Measurements from ENCODE around the gene ADAMTS14.

Gene ADAMTS14

DNA sequence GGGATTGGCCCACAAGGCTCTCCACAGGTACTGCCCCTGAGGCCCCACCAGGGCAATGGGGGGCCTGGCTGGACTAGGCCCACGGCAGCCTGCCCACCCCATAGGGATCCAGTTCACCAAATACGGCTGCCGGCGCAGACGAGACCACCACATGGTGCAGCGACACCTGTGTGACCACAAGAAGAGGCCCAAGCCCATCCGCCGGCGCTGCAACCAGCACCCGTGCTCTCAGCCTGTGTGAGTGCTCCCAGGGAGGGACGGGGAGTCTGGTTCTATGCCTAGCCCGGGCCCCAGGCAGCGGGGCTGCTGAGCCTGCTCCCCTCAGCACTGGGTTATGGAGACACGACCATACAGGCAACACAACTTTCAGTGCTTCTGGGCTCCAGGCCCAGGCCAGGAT is 79.7 kb downstream of the ADAMTS14 start:
- Histone ChIP-seq H3K36me3 (ENCODE audit: control insufficient read depth, low read depth, low read length) (no peaks in the 10 kb centered on the region), H3K9ac (ENCODE audit: low read length) (no peak overlapping the region), H3K4me3 (ENCODE audit: low read length) (no peak overlapping the region), H3K9me3 (ENCODE audit: control insufficient read depth, low read depth, low read length) (no peaks in the 10 kb centered on the region), H3K27me3 (ENCODE audit: control insufficient read depth, insufficient read depth, low read length) (no peaks in the 10 kb centered on the region), H3K4me1 (ENCODE audit: control insufficient read depth, low read depth, low read length) (no peaks in the 10 kb centered on the region), H3K27ac (ENCODE audit: low read length) (no peak overlapping the region)

DNA sequence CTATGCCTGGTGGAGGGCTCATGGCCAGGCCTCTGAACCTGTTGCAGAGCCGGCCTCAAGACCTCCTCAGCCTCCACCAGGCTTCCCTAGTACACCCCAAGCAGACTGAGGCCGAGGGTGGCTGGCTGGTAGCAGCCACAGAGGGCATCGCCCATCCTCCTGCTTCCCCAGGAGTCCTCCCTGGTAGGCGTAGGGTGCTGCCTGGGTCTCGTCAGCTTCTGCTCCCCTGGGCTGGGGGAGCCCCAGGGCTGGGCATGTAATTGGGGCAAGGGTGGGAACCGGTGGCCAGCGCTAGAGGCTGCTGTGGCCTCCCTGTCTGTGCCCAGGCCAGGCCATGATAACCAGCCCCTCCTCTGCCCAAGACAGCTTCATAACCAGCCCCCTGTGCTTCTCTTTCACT is 80.3 kb downstream of the ADAMTS14 start:
- H3K4me1 ChIP-seq (ENCODE audit: control insufficient read depth, low read depth, low read length): no peaks in the 10 kb centered on the region
- H3K4me3 ChIP-seq (ENCODE audit: low read length): no peak overlapping the region
- no peaks in the 10 kb centered on the region for H3K9me3 ChIP-seq (ENCODE audit: control insufficient read depth, low read depth, low read length)
- H3K36me3 ChIP-seq (ENCODE audit: control insufficient read depth, low read depth, low read length): no peaks in the 10 kb centered on the region
- no peaks in the 10 kb centered on the region for H3K27me3 ChIP-seq (ENCODE audit: control insufficient read depth, insufficient read depth, low read length)
- no peak overlapping the region for H3K9ac ChIP-seq (ENCODE audit: low read length)
- H3K27ac ChIP-seq (ENCODE audit: low read length): no peak overlapping the region

DNA sequence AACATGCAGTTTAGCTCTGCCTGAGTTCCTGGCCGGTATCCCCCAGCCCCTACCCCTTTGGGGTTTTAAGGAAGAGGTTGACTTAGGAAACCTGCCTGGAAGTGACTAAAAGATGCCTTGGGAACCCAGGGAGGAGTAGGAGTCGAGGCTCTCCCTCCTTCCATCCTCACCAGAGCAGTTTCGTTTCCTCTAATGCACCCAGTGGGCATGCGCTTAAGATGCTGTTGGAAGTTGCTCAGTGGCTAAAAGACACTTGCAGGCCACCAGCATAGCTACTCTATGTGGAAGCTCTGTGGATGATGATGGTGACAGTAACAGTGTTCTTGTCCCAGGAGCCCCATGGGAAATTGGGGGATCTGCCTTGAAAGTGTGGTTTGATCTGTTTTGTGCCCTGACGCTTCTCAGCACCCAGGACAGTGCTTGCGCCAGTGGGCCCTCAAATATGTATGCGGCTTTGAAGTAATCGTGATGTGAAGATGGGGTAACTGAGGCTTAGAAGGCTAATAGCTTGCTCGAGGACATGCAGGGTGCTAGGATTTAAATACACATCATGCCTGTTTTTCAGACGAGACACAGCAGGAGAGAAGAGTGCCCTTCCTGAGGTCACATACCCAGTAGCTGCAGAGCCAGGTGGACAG is 80.8 kb downstream of the ADAMTS14 start:
- Histone ChIP-seq H3K27ac (ENCODE audit: low read length) (no peak overlapping the region), H3K4me1 (ENCODE audit: control insufficient read depth, low read depth, low read length) (no peaks in the 10 kb centered on the region), H3K4me3 (ENCODE audit: low read length) (no peak overlapping the region), H3K36me3 (ENCODE audit: control insufficient read depth, low read depth, low read length) (no peaks in the 10 kb centered on the region), H3K27me3 (ENCODE audit: control insufficient read depth, insufficient read depth, low read length) (no peaks in the 10 kb centered on the region), H3K9ac (ENCODE audit: low read length) (no peak overlapping the region), H3K9me3 (ENCODE audit: control insufficient read depth, low read depth, low read length) (no peaks in the 10 kb centered on the region)

DNA sequence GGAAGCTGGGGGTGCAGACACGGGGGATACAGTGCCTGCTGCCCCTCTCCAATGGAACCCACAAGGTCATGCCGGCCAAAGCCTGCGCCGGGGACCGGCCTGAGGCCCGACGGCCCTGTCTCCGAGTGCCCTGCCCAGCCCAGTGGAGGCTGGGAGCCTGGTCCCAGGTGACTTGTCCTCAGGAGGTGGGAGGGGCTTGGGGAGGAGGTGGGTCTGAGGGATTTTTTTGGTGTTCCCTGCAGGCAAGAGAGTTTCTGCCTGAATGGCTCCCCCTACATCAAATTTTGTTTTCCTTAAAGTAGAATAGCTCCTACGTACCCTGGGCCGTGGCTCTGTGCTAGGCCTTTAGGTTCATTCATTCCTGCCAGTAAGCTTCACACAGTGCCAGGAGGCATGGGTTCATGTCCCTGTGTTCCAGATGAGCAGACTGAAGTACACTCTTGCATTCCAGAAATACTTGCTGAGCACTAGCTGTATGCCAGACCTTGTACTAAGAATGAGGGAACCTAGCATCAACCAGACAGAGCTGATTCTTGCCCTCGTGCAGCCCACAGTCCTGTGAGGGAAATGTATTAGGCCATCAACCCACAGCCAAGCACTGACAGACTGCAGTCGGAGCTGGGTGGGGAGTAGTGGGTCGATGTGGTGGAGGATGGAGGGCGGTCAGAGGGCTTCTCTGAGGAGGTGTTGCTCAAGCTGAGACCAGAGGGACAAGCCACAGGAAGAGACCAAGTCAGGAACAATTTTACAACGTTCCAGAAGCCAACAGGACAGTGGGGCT is 81.7 kb downstream of the ADAMTS14 start:
- no peak overlapping the region for H3K4me3 ChIP-seq (ENCODE audit: low read length)
- no peak overlapping the region for H3K27ac ChIP-seq (ENCODE audit: low read length)
- H3K9me3 ChIP-seq (ENCODE audit: control insufficient read depth, low read depth, low read length): no peaks in the 10 kb centered on the region
- no peak overlapping the region for H3K9ac ChIP-seq (ENCODE audit: low read length)
- H3K27me3 ChIP-seq (ENCODE audit: control insufficient read depth, insufficient read depth, low read length): no peaks in the 10 kb centered on the region
- no peaks in the 10 kb centered on the region for H3K4me1 ChIP-seq (ENCODE audit: control insufficient read depth, low read depth, low read length)
- no peaks in the 10 kb centered on the region for H3K36me3 ChIP-seq (ENCODE audit: control insufficient read depth, low read depth, low read length)

DNA sequence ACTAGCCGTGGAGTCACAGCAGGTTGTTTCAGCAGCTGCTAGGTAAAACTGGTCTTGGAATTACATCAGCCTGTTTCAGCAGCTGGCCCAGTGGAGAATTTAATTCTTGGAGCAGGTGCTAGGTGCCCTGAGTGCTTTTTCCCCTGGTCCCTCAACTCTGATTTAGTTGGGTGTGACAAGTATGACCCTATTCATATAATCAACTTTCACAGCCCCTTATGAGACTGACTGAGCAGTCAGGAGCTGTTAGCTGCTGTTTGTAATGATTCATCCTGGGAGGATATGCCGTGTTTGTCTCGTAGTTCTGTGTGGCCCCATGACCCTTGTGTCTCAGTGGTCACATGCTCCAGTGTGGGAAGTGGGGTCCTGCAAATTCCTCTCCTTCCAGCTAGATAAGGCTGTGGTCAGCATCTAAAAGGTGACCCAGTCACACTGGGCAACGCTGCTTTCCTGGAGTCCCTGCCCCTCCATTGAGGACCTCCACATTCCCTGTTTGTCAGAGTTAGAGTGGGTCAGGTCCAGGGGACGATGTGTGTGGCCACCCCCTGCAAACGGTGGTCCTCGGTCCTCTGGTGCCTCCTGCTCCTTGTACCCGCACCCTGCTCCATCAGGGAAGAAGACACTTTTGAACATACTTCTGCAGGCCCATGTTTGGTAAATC is 84.5 kb downstream of the ADAMTS14 start:
- no peak overlapping the region for H3K4me3 ChIP-seq (ENCODE audit: low read length)
- peaks cover 9% of the 10 kb centered on the region for H3K4me1 ChIP-seq (ENCODE audit: control insufficient read depth, low read depth, low read length)
- H3K9ac ChIP-seq (ENCODE audit: low read length): no peak overlapping the region
- no peaks in the 10 kb centered on the region for H3K27me3 ChIP-seq (ENCODE audit: control insufficient read depth, insufficient read depth, low read length)
- no peak overlapping the region for H3K27ac ChIP-seq (ENCODE audit: low read length)
- H3K9me3 ChIP-seq (ENCODE audit: control insufficient read depth, low read depth, low read length): no peaks in the 10 kb centered on the region
- no peaks in the 10 kb centered on the region for H3K36me3 ChIP-seq (ENCODE audit: control insufficient read depth, low read depth, low read length)

DNA sequence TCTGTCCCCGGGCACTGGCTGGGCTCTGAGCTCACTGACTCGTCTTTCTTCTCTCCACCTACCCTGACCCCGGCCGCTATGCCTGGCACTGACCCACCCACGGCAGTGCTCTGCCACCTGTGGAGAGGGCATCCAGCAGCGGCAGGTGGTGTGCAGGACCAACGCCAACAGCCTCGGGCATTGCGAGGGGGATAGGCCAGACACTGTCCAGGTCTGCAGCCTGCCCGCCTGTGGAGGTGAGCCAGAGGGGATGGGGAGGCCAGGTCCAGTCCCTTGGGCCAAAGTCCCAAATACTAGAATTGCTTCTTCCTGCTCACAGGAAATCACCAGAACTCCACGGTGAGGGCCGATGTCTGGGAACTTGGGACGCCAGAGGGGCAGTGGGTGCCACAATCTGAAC is 85.5 kb downstream of the ADAMTS14 start:
- H3K36me3 ChIP-seq (ENCODE audit: control insufficient read depth, low read depth, low read length): no peaks in the 10 kb centered on the region
- peaks cover 9% of the 10 kb centered on the region for H3K4me1 ChIP-seq (ENCODE audit: control insufficient read depth, low read depth, low read length)
- no peaks in the 10 kb centered on the region for H3K27me3 ChIP-seq (ENCODE audit: control insufficient read depth, insufficient read depth, low read length)
- H3K4me3 ChIP-seq (ENCODE audit: low read length): no peak overlapping the region
- no peak overlapping the region for H3K9ac ChIP-seq (ENCODE audit: low read length)
- no peaks in the 10 kb centered on the region for H3K9me3 ChIP-seq (ENCODE audit: control insufficient read depth, low read depth, low read length)
- H3K27ac ChIP-seq (ENCODE audit: low read length): no peak overlapping the region

DNA sequence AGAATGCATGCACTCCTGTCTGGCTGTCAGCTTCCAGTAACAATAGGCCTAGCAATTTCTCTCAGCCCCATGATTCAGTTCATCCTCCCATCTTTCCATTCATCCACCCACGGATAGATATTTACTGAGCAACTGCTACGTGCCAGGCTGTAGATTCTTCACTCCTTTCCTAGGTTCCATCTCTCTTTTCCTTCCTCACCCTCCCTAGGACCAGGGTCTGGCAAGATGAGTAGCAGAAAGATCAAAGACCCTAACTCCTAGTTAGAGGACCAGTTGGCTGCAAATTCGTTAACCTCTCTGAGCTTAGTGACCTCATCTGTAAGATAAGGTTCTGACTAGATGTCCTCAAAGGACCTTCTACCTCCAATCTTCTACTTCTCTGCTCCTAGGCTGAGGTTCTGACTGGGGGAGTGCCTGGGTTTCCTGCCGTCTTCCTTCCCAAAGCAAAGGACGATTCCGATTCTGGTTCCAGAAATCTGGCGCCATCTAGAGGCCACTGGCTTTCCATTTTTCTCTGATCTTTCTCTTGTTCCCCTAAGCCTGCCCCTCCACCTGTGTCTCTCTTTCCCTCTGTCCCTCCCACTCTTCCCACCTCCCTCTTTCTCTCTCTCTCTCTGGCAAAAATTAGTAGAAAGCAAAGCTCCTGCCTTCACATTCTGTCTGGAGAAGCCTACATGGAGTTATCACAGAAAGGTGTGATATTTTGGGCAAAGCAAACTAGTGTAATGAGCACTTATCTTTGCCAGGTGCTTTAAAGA is 86.6 kb downstream of the ADAMTS14 start:
- peaks cover 9% of the 10 kb centered on the region for H3K4me1 ChIP-seq (ENCODE audit: control insufficient read depth, low read depth, low read length)
- no peak overlapping the region for H3K27ac ChIP-seq (ENCODE audit: low read length)
- no peaks in the 10 kb centered on the region for H3K36me3 ChIP-seq (ENCODE audit: control insufficient read depth, low read depth, low read length)
- no peak overlapping the region for H3K9ac ChIP-seq (ENCODE audit: low read length)
- no peaks in the 10 kb centered on the region for H3K9me3 ChIP-seq (ENCODE audit: control insufficient read depth, low read depth, low read length)
- no peaks in the 10 kb centered on the region for H3K27me3 ChIP-seq (ENCODE audit: control insufficient read depth, insufficient read depth, low read length)
- no peak overlapping the region for H3K4me3 ChIP-seq (ENCODE audit: low read length)

DNA sequence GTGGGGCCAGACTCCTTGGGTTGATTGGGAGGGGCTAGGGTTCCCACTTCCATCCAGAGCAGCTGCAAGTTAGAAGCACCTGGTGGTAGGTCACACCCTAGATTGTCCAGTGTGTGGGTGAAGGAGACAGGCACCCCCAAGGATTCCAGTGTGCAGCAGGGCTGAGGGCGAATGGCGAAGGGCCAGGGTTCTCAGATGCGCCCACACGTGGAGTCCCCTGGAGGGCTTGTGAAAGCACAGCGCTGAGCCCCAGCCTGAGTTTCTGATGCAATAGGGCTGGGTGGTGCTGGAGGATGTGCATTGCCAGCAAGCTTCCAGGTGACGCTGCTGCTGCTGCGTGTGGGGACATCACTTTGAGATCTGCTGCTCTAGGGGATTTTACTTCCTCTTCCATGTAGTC is 87.5 kb downstream of the ADAMTS14 start:
- H3K9me3 ChIP-seq (ENCODE audit: control insufficient read depth, low read depth, low read length): no peaks in the 10 kb centered on the region
- H3K36me3 ChIP-seq (ENCODE audit: control insufficient read depth, low read depth, low read length): no peaks in the 10 kb centered on the region
- no peak overlapping the region for H3K9ac ChIP-seq (ENCODE audit: low read length)
- H3K27ac ChIP-seq (ENCODE audit: low read length): no peak overlapping the region
- H3K4me1 ChIP-seq (ENCODE audit: control insufficient read depth, low read depth, low read length): peaks cover 9% of the 10 kb centered on the region
- H3K4me3 ChIP-seq (ENCODE audit: low read length): no peak overlapping the region
- no peaks in the 10 kb centered on the region for H3K27me3 ChIP-seq (ENCODE audit: control insufficient read depth, insufficient read depth, low read length)

DNA sequence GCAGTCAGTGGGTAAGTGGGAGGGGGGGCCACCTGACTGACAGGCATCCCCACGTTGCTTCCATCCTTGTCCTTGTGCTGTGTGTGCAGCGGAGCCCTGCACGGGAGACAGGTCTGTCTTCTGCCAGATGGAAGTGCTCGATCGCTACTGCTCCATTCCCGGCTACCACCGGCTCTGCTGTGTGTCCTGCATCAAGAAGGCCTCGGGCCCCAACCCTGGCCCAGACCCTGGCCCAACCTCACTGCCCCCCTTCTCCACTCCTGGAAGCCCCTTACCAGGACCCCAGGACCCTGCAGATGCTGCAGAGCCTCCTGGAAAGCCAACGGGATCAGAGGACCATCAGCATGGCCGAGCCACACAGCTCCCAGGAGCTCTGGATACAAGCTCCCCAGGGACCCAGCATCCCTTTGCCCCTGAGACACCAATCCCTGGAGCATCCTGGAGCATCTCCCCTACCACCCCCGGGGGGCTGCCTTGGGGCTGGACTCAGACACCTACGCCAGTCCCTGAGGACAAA is 88.0 kb downstream of the ADAMTS14 start:
- no peaks in the 10 kb centered on the region for H3K27me3 ChIP-seq (ENCODE audit: control insufficient read depth, insufficient read depth, low read length)
- no peak overlapping the region for H3K4me3 ChIP-seq (ENCODE audit: low read length)
- no peaks in the 10 kb centered on the region for H3K36me3 ChIP-seq (ENCODE audit: control insufficient read depth, low read depth, low read length)
- H3K4me1 ChIP-seq (ENCODE audit: control insufficient read depth, low read depth, low read length): peaks cover 9% of the 10 kb centered on the region
- no peaks in the 10 kb centered on the region for H3K9me3 ChIP-seq (ENCODE audit: control insufficient read depth, low read depth, low read length)
- H3K27ac ChIP-seq (ENCODE audit: low read length): no peak overlapping the region
- no peak overlapping the region for H3K9ac ChIP-seq (ENCODE audit: low read length)

DNA sequence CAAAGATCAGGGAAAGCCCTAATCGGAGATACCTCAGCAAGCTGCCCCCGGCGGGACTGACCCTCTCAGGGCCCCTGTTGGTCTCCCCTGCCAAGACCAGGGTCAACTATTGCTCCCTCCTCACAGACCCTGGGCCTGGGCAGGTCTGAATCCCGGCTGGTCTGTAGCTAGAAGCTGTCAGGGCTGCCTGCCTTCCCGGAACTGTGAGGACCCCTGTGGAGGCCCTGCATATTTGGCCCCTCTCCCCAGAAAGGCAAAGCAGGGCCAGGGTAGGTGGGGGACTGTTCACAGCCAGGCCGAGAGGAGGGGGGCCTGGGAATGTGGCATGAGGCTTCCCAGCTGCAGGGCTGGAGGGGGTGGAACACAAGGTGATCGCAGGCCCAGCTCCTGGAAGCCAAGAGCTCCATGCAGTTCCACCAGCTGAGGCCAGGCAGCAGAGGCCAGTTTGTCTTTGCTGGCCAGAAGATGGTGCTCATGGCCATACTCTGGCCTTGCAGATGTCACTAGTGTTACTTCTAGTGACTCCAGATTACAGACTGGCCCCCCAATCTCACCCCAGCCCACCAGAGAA is 88.8 kb downstream of the ADAMTS14 start:
- Histone ChIP-seq H3K9me3 (ENCODE audit: control insufficient read depth, low read depth, low read length) (peaks cover 5% of the 10 kb centered on the region), H3K9ac (ENCODE audit: low read length) (no peak overlapping the region), H3K27me3 (ENCODE audit: control insufficient read depth, insufficient read depth, low read length) (no peaks in the 10 kb centered on the region), H3K27ac (ENCODE audit: low read length) (no peak overlapping the region), H3K4me1 (ENCODE audit: control insufficient read depth, low read depth, low read length) (peaks cover 9% of the 10 kb centered on the region), H3K36me3 (ENCODE audit: control insufficient read depth, low read depth, low read length) (no peaks in the 10 kb centered on the region), H3K4me3 (ENCODE audit: low read length) (no peak overlapping the region)

All from iPS-18a (cell line).